Suppressor macrophage treated with lipopolysaccharide for 4 hours (primary cell): Measurements from ENCODE around the gene CYB561.
"Not testable (repeated sequence)": the region's sequence is repeated elsewhere in the genome, so short reads cannot be mapped to it uniquely, and the experiment has no call there.

Experiments
- DNase-seq: peaks from one replicate; pipeline ENCODE4 v3.0.0-alpha.2; 2020

CYB561 gene

GRCh38 chr17:63478814-63479494 is 32.8 kb upstream of the CYB561 start:
- peak; percentile 81 for DNase-seq

GRCh38 chr17:63477480-63478440 is 31.7 kb upstream of the CYB561 start:
- DNase-seq, result peak; percentile 45

GRCh38 chr17:63476854-63477479 is 30.9 kb upstream of the CYB561 start, which contains the start of gene ACE:
TSS of gene ACE (plus strand) at chr17:63477061. CDS start at chr17:63477095, 34 bp downstream.
- peak; percentile 42 for DNase-seq

- DNase-seq, result peak; percentile 6
Measured at GRCh38 chr17:63476459-63476853, 30.4 kb upstream of the CYB561 start.

GRCh38 chr17:63475491-63476412 is 29.6 kb upstream of the CYB561 start:
- no peak for DNase-seq

GRCh38 chr17:63474586-63475460 is 28.7 kb upstream of the CYB561 start:
- DNase-seq, result no peak

GRCh38 chr17:63474174-63474573 is 28.1 kb upstream of the CYB561 start:
- DNase-seq, result no peak

GRCh38 chr17:63468099-63468498 is 22.0 kb upstream of the CYB561 start:
- not testable (repeated sequence) for DNase-seq

- DNase-seq, result peak; percentile 21
Measured at GRCh38 chr17:63464691-63465236, 18.7 kb upstream of the CYB561 start.

- DNase-seq, result no peak
Measured at GRCh38 chr17:63463771-63464170, 17.7 kb upstream of the CYB561 start.

- no peak for DNase-seq
Measured at GRCh38 chr17:63460018-63460417, 13.9 kb upstream of the CYB561 start.

- no peak for DNase-seq
Measured at GRCh38 chr17:63458478-63458877, 12.4 kb upstream of the CYB561 start.

- DNase-seq, result no peak
Measured at GRCh38 chr17:63455417-63455816, 9.3 kb upstream of the CYB561 start.

- no peak for DNase-seq
Measured at GRCh38 chr17:63454915-63455314, 8.8 kb upstream of the CYB561 start.

GRCh38 chr17:63454357-63454756 is 8.3 kb upstream of the CYB561 start:
- DNase-seq, result not testable (repeated sequence)

- no peak for DNase-seq
Measured at GRCh38 chr17:63452962-63453551, 7.0 kb upstream of the CYB561 start.

- DNase-seq, result no peak
Measured at GRCh38 chr17:63452046-63452961, 6.2 kb upstream of the CYB561 start.

GRCh38 chr17:63451150-63451549 is 5.0 kb upstream of the CYB561 start:
- no peak for DNase-seq

GRCh38 chr17:63450551-63450950 is 4.4 kb upstream of the CYB561 start:
- peak; percentile 27 for DNase-seq
